Liver (tissue), 9 donors: ENCODE measurements around the gene COP1. TPM values are rescaled to one million over a fixed set of nuclear protein-coding genes. Genes with fewer than 3 reads are reported as not detected.

ENCODE experiments used
- DNase-seq: peaks from one replicate; pipeline ENCODE4 v3.0.0-alpha.2; 2017; ENCODE audit warnings: low spot score
- H3K27ac ChIP-seq, 2 donors: one replicate each; pipeline ENCODE4 v1.7.0; 2013; ENCODE audit warnings: inconsistent platforms in 2 of 2, low read length in 2 of 2, control low read depth in 1 of 2, low read depth in 1 of 2, mild to moderate bottlenecking in 1 of 2
- H3K27me3 ChIP-seq, 4 donors: one replicate each; pipeline versions ENCODE4 v1.6.1 to v1.7.0; 2013; ENCODE audit warnings: low read length in 3 of 4, inconsistent platforms in 1 of 4, mild to moderate bottlenecking in 1 of 4, moderate library complexity in 1 of 4; ENCODE audit not compliant: control insufficient read depth in 4 of 4, insufficient read depth in 4 of 4
- H3K36me3 ChIP-seq, 4 donors: one replicate each; pipeline versions ENCODE4 v1.6.1 to v1.7.0; 2013; ENCODE audit warnings: low read length in 3 of 4, mild to moderate bottlenecking in 3 of 4, low read depth in 1 of 4, moderate library complexity in 1 of 4; ENCODE audit not compliant: control insufficient read depth in 4 of 4, insufficient read depth in 3 of 4
- H3K4me1 ChIP-seq, 4 donors: one replicate each; pipeline versions ENCODE4 v1.6.1 to v1.7.0; 2013; ENCODE audit warnings: low read length in 3 of 4, mild to moderate bottlenecking in 3 of 4, moderate library complexity in 1 of 4; ENCODE audit not compliant: control insufficient read depth in 4 of 4, insufficient read depth in 4 of 4
- H3K4me3 ChIP-seq, 3 donors: one replicate each; pipeline versions ENCODE4 v1.6.1 to v1.7.0; 2013; ENCODE audit warnings: low read length in 3 of 3, control low read depth in 1 of 3, low read depth in 1 of 3, mild to moderate bottlenecking in 1 of 3
- H3K9ac ChIP-seq, 2 donors: one replicate each; pipeline ENCODE4 v1.7.0; 2013; ENCODE audit warnings: low read length in 2 of 2, mild to moderate bottlenecking in 2 of 2, moderate library complexity in 2 of 2, control low read depth in 1 of 2, low read depth in 1 of 2
- H3K9me3 ChIP-seq, 4 donors: one replicate each; pipeline versions ENCODE4 v1.6.1 to v1.7.0; 2013; ENCODE audit warnings: low read length in 3 of 4; ENCODE audit not compliant: control insufficient read depth in 4 of 4
- ATF3 ChIP-seq: IDR thresholded peaks from 2 replicates; pipeline ENCODE4 v1.6.1; 2016; ENCODE audit warnings: antibody characterized with exemption
- CTCF ChIP-seq: fragments of 150-350 bp; IDR thresholded peaks from 2 replicates; pipeline ENCODE4 v1.5.1; 2017; ENCODE audit warnings: improper control_type of control experiment, low read depth, low read length; ENCODE audit not compliant: missing input control
- EGR1 ChIP-seq, 2 donors: IDR thresholded peaks; 2 replicates each; pipeline ENCODE4 v1.6.1; 2016 to 2018; ENCODE audit warnings: antibody characterized with exemption in 2 of 2, low read depth in 2 of 2
- FOXA1 ChIP-seq: IDR thresholded peaks from 2 replicates; pipeline ENCODE4 v1.6.1; 2016; ENCODE audit warnings: antibody characterized with exemption
- FOXA2 ChIP-seq: IDR thresholded peaks from 2 replicates; pipeline ENCODE4 v1.6.1; 2016; ENCODE audit warnings: antibody characterized with exemption
- GABPA ChIP-seq, 2 donors: IDR thresholded peaks in 1 of 2; conservative IDR thresholded peaks in 1 of 2; 2 replicates each; pipeline ENCODE4 v1.6.1; 2016; ENCODE audit warnings: antibody characterized with exemption in 2 of 2, mild to moderate bottlenecking in 1 of 2, moderate library complexity in 1 of 2
- HNF4A ChIP-seq, 2 donors: conservative IDR thresholded peaks; 2 replicates each; pipeline ENCODE4 v1.6.1; 2016; ENCODE audit warnings: antibody characterized with exemption in 2 of 2, mild to moderate bottlenecking in 2 of 2
- HNF4G ChIP-seq: IDR thresholded peaks from 2 replicates; pipeline ENCODE4 v1.6.1; 2016; ENCODE audit warnings: antibody characterized with exemption
- JUND ChIP-seq, 2 donors: IDR thresholded peaks; 2 replicates each; pipeline ENCODE4 v1.6.1; 2016; ENCODE audit warnings: antibody characterized with exemption in 2 of 2
- MAX ChIP-seq: IDR thresholded peaks from 2 replicates; pipeline ENCODE4 v1.6.1; 2016; ENCODE audit warnings: antibody characterized with exemption
- NR2F2 ChIP-seq: IDR thresholded peaks from 2 replicates; pipeline ENCODE4 v1.6.1; 2016; ENCODE audit warnings: antibody characterized with exemption
- RAD21 ChIP-seq, 2 donors: IDR thresholded peaks; 2 replicates each; pipeline ENCODE4 v1.6.1; 2016; ENCODE audit warnings: antibody characterized with exemption in 2 of 2, mild to moderate bottlenecking in 2 of 2
- RXRA ChIP-seq, 2 donors: IDR thresholded peaks; 2 replicates each; pipeline ENCODE4 v1.6.1; 2017 to 2018; ENCODE audit warnings: antibody characterized with exemption in 2 of 2, mild to moderate bottlenecking in 1 of 2
- SP1 ChIP-seq: IDR thresholded peaks from 2 replicates; pipeline ENCODE4 v1.6.1; 2018; ENCODE audit warnings: antibody characterized with exemption, mild to moderate bottlenecking
- TAF1 ChIP-seq: conservative IDR thresholded peaks from 2 replicates; pipeline ENCODE4 v1.6.1; 2016; ENCODE audit warnings: antibody characterized with exemption, mild to moderate bottlenecking
- YY1 ChIP-seq: IDR thresholded peaks from 2 replicates; pipeline ENCODE4 v1.6.1; 2016; ENCODE audit warnings: antibody characterized with exemption, mild to moderate bottlenecking
- WGBS: extraction: QIAGEN DNeasy Blood & Tissue Kit; methylation state at CpG from one replicate; pipeline ENCODE4 v1.1.7; 2013; 5-methylcytosine and 5-hydroxymethylcytosine counted together
- polyA plus RNA-seq, 2 donors: library from polyadenylated mRNA; stranded (reverse) in 1 of 2; unstranded in 1 of 2; fragments of 200-250 nt in 1 of 2; fragments of >200 nt in 1 of 2; fragmentation: Nextera tagmentation in 1 of 2; extraction: Ambion mirVana in 1 of 2; gene quantifications; one replicate each; pipeline versions ENCODE4 v1.2.1 to v1.2.3, GENCODE V29; 2013 to 2015
- total RNA-seq, 2 donors: library from RNA; depleted of rRNA; stranded (reverse); fragments of >200 nt; gene quantifications; one replicate each; pipeline ENCODE4 v1.2.3, GENCODE V29; 2014
- TF ChIP-seq, protein P1 (sequence below): IDR thresholded peaks from 2 replicates; pipeline ENCODE4 v1.6.1; 2016; ENCODE audit warnings: antibody characterized with exemption, mild to moderate bottlenecking
- TF ChIP-seq, protein P2 (sequence below): IDR thresholded peaks from 2 replicates; pipeline ENCODE4 v1.6.1; 2016; ENCODE audit warnings: antibody characterized with exemption
- donor health status: healthy.
- donor health status: healthy.
- donor health status: healthy.
- donor health status: healthy.
- donor health status: healthy.

The COP1 gene
- total and polyA plus RNA-seq, 4 donors: 14.7 to 35.7 (median 22.5) TPM

DNA sequence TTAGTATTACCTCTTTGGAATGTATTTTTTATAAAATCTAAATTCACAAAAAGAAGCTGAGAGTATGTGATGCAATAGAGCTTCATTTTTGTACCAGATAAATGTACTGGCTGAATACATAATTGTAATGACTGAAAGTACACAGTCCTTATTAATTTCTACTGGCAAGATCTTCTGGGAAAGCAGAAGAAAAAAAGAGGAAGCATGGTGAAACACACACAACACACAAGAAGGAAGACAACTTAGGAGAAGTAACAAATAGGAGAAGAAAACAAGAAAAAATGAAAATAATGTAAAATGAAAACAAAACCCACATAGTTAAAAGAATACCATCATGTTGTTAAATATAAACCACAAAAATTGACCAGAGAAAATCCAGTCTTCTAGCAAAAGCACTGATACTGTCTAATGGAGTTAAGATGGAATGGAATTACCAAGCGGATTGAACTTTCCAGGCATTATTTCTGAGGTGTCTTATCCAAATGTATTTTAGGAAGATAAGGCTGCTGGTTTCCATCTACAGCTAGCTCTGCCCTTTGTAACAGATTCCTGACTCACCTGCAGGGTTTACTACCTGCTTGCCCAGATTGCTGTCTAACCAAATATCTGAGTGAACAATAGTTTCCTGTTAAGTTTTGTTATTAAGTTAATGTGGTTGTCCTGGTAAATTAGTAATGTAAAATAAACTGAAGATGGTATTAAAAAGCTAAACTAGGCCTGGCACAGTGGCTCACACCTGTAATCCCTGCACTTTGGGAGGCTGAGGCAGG is 4.5 kb upstream of the COP1 start:
- H3K9me3 ChIP-seq: no peaks in the 10 kb centered on the region
- H3K4me1 ChIP-seq: peaks cover 0 to 8% (median 5%) of the 10 kb centered on the region in 4 donors
- no peaks in the 10 kb centered on the region for H3K27me3 ChIP-seq
- no peak overlapping the region for H3K27ac ChIP-seq
- H3K36me3 ChIP-seq: no peaks in the 10 kb centered on the region
- H3K4me3 ChIP-seq: no peak overlapping the region
- no peak overlapping the region for H3K9ac ChIP-seq
- WGBS: 88% methylated on average over 1 of the region's 1 CpG
- DNase-seq: no peak
- TF ChIP-seq EGR1 (IDR thresholded peaks at IDR 0.05; ENCODE audit: low read depth in 2 of 2): no peak
- no peak for TF ChIP-seq YY1
- TF ChIP-seq, protein P1, sequence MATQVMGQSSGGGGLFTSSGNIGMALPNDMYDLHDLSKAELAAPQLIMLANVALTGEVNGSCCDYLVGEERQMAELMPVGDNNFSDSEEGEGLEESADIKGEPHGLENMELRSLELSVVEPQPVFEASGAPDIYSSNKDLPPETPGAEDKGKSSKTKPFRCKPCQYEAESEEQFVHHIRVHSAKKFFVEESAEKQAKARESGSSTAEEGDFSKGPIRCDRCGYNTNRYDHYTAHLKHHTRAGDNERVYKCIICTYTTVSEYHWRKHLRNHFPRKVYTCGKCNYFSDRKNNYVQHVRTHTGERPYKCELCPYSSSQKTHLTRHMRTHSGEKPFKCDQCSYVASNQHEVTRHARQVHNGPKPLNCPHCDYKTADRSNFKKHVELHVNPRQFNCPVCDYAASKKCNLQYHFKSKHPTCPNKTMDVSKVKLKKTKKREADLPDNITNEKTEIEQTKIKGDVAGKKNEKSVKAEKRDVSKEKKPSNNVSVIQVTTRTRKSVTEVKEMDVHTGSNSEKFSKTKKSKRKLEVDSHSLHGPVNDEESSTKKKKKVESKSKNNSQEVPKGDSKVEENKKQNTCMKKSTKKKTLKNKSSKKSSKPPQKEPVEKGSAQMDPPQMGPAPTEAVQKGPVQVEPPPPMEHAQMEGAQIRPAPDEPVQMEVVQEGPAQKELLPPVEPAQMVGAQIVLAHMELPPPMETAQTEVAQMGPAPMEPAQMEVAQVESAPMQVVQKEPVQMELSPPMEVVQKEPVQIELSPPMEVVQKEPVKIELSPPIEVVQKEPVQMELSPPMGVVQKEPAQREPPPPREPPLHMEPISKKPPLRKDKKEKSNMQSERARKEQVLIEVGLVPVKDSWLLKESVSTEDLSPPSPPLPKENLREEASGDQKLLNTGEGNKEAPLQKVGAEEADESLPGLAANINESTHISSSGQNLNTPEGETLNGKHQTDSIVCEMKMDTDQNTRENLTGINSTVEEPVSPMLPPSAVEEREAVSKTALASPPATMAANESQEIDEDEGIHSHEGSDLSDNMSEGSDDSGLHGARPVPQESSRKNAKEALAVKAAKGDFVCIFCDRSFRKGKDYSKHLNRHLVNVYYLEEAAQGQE: no peak
- no peak for TF ChIP-seq ATF3
- TF ChIP-seq FOXA2: no peak
- no peak for TF ChIP-seq RAD21 (IDR thresholded peaks at IDR 0.05)
- no peak for TF ChIP-seq TAF1
- no peak for TF ChIP-seq NR2F2
- TF ChIP-seq FOXA1: no peak
- no peak for TF ChIP-seq CTCF
- no peak for TF ChIP-seq MAX
- no peak for TF ChIP-seq RXRA (IDR thresholded peaks at IDR 0.05)
- TF ChIP-seq, protein P2, sequence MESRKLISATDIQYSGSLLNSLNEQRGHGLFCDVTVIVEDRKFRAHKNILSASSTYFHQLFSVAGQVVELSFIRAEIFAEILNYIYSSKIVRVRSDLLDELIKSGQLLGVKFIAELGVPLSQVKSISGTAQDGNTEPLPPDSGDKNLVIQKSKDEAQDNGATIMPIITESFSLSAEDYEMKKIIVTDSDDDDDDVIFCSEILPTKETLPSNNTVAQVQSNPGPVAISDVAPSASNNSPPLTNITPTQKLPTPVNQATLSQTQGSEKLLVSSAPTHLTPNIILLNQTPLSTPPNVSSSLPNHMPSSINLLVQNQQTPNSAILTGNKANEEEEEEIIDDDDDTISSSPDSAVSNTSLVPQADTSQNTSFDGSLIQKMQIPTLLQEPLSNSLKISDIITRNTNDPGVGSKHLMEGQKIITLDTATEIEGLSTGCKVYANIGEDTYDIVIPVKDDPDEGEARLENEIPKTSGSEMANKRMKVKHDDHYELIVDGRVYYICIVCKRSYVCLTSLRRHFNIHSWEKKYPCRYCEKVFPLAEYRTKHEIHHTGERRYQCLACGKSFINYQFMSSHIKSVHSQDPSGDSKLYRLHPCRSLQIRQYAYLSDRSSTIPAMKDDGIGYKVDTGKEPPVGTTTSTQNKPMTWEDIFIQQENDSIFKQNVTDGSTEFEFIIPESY: no peak
- no peak for TF ChIP-seq HNF4A (conservative IDR thresholded peaks at IDR 0.05)
- TF ChIP-seq JUND (IDR thresholded peaks at IDR 0.05): no peak
- TF ChIP-seq HNF4G: no peak
- no peak for TF ChIP-seq GABPA (IDR thresholded peaks at IDR 0.05 in 1 of 2, conservative IDR thresholded peaks at IDR 0.05 in 1 of 2)
- no peak for TF ChIP-seq SP1
